ENCODE measurements around the gene PGLYRP1.

Gene PGLYRP1

DNA sequence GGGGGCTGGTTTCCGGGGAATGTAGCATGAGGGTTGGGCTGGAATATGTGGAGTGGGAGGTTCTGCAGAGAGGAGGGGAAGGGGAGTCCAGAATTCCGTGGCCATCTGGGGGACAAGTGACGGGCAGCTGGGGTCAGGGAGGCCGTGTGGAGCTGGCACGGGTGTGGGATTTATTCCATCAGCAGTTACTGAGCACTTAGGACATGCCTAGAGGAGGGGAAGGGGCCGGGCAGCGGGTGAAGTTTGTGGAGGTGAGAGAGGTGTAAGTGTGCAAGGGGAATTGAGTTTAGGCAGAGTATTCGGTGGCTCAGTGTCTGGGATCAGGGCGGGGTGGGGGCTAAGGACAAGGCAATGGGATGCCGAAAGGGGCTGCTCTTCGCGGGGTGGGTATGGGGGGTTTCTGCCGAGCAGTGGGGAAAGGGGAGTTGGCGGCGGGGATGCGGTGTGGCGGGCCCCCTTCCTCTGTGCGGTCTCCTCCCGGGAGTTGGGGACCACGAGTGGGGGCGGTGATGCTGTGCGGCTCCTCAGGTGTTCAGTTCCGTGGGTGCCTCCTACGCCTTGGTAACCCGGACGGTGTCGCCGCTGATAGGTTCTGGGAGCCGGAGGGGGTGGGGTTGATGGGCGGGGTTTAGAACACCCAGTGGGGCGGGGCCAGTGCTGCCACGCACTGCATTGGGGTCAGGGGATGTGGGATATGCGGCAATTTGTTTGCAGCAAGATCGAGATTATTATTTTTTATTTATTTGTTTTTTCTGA lies 22.2 kb downstream of the PGLYRP1 start:
- TF ChIP-seq, protein P1, sequence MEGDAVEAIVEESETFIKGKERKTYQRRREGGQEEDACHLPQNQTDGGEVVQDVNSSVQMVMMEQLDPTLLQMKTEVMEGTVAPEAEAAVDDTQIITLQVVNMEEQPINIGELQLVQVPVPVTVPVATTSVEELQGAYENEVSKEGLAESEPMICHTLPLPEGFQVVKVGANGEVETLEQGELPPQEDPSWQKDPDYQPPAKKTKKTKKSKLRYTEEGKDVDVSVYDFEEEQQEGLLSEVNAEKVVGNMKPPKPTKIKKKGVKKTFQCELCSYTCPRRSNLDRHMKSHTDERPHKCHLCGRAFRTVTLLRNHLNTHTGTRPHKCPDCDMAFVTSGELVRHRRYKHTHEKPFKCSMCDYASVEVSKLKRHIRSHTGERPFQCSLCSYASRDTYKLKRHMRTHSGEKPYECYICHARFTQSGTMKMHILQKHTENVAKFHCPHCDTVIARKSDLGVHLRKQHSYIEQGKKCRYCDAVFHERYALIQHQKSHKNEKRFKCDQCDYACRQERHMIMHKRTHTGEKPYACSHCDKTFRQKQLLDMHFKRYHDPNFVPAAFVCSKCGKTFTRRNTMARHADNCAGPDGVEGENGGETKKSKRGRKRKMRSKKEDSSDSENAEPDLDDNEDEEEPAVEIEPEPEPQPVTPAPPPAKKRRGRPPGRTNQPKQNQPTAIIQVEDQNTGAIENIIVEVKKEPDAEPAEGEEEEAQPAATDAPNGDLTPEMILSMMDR (IDR thresholded peaks at IDR 0.05; ENCODE audit: insufficient read depth, missing control alignments) = no peak
- DNase-seq (ENCODE audit: insufficient read length, low spot score) (peak; percentile 95), FAIRE-seq (no peak)

DNA sequence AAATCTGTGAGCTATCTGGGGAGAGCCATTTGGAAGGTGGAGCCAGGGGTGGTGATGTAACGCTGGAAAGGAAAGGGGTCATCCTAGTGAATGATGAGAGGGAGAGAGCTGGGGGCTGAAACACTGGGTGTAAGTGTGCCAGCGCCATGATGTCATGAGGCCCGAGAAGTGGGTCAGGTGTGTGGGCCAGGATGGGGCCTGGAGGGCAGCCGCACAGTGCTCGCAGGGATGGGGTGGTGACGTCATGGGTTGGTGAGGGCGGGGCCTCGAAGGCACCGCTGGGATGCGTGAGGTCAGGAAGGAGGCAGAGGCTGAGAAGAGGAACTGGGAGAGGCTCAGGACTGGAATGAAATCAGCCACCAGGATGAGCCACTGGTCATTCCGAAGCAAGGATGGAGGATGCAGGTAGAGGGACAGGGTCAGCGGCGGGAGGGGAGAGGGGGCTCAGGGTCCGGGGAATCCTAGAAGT lies 23.2 kb downstream of the PGLYRP1 start:
- FAIRE-seq (no peak), DNase-seq (ENCODE audit: insufficient read length, low spot score) (no peak)
- TF ChIP-seq, protein P1 (IDR thresholded peaks at IDR 0.05; ENCODE audit: insufficient read depth, missing control alignments) = no peak

DNA sequence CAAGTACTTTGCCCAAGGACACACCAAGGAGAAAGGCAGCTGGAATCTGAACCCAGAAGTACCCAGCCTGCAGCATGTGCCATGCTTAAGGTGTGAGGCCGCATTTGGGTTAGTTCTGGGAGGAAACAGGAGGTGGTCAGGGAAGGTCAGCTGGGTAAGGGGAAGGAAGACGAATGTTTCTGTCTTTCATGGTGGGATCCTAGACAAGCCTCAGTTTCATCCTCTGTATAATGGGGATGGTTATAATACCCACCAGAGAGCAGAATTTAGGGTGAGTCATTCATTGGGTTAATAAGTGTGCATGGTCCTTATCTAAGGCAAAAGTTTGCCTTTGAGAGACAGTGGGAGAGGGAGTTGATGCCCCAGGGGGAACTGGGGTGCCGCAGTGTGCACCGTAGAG lies 24.0 kb downstream of the PGLYRP1 start:
- DNase-seq (ENCODE audit: insufficient read length, low spot score) (no peak), FAIRE-seq (no peak)
- TF ChIP-seq, protein P1 (IDR thresholded peaks at IDR 0.05; ENCODE audit: insufficient read depth, missing control alignments) = no peak

DNA sequence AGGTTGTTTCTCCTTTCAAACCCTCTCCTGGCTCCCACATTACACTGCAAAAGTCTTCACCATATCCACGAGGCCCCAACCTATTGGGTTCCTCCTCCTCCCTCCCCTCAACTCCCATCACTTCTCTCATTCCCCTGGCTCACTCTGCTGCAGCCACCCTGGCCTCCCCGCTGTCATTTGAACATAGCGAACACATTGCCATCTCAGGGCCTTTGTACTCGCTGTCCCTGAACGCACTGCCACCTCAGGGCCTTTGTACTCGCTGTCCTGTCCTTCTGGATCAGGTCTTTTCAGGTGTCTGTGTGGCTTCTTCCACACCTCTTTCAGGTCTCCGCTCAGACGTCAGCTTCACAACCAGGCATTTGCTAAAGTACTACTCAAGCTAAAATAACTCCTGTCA lies 25.9 kb downstream of the PGLYRP1 start:
- TF ChIP-seq, protein P1 (IDR thresholded peaks at IDR 0.05; ENCODE audit: insufficient read depth, missing control alignments) = no peak
- DNase-seq (ENCODE audit: insufficient read length, low spot score) (no peak), FAIRE-seq (no peak)

DNA sequence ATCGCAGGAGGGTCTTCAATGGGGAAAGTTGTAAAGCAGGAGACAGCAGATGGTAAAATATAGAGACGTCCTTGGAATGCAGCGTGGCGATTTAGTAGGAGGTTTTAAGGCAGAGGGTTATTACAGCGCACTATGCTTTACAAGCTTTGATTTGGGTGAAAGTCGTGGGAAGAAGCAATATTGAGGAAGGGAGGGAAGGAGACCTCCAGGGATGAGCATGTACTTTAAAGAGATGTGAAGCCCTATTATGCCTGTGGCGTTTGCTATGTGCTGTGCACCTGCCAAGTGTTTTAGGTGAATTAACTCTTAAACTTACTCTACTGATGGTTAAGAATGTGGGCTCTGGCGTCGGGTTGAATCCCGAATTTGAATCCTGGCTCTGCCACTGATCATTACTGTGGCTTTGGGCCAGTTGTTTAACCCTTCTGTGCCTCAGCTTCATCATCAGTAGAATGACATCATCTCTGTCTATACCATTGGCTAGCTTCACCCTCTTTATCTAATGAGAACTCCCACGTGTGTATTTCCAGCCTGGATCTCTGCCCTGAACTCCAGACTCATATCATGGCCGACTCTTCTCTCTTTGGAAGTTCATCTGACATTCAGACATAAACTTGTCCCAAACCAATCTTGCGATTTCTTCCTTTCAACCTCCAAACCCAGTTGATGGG lies 27.0 kb downstream of the PGLYRP1 start:
- FAIRE-seq = no peak
- TF ChIP-seq, protein P1 (IDR thresholded peaks at IDR 0.05; ENCODE audit: insufficient read depth, missing control alignments) = no peak
- no peak for DNase-seq (ENCODE audit: insufficient read length, low spot score)

DNA sequence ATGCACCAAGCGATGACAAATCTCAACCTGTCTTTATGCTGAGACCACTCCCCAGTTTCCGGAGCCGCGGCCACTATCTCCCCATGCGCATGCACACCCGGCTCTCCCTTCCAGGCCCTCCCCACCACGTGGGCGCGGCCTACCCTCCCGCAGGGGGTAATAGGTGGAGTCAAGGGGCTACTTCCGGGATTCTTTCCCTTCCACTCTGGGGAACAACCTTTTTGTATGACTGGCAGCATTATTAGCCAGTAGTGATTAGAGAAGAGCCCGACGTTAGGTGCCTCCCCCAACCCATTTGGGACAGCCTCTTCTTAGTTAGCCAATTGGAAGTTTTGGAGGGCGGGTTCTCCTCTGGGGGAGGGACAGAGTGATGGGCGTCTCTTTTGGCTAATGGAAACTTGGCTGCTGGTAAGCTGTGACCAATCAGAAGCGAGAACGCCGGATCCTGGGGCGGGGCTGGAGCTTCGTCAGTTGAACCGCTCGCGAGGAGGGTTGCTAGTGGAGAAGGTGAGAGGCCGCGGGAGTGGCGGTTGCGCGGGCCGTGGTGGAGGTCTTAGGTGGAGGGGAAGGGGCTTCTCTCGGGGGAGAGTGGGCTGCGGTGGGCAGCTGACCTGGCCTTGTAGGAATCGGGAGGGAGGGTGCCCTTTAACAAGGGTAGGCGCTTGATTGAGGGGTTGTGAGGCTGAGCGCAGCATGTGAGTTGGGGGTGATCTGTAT lies 27.7 kb downstream of the PGLYRP1 start, which contains the start of gene CCDC61:
TSS of gene CCDC61 (plus strand) at position 470 of the 717 bp plus-strand sequence. CDS start 7,552 bp downstream, outside the sequence.
- DNase-seq (ENCODE audit: insufficient read length, low spot score) = peak; percentile 98
- FAIRE-seq = peak; percentile 11
- TF ChIP-seq, protein P1 (IDR thresholded peaks at IDR 0.05; ENCODE audit: insufficient read depth, missing control alignments) = no peak
